HL-60 (cell line): Measurements from ENCODE around the gene SSBP4.

Experiments
- DNase-seq, 2 experiments: peaks; one replicate each; pipeline ENCODE4 v3.0.0-alpha.2; 2010 to 2020; ENCODE audit warnings: low read depth in 1 of 2, low spot score in 1 of 2
- H3K27ac ChIP-seq: fragments of 250-450 bp; sonication (Bioruptor Pico); replicated peaks from 2 replicates; pipeline ENCODE4 v1.5.1; 2020; ENCODE audit warnings: mild to moderate bottlenecking, moderate library complexity
- H3K27me3 ChIP-seq: fragments of 250-450 bp; sonication (Bioruptor Pico); 2 replicates; pipeline ENCODE4 v1.5.1; 2021; ENCODE audit warnings: mild to moderate bottlenecking, moderate library complexity; ENCODE audit not compliant: insufficient read depth, poor library complexity, severe bottlenecking
- H3K4me3 ChIP-seq: replicated peaks from 2 replicates; pipeline ENCODE4 v1.5.1; 2011; ENCODE audit warnings: mild to moderate bottlenecking, control low read depth, low read length; ENCODE audit not compliant: insufficient read depth
- GABPA ChIP-seq: IDR thresholded peaks from 2 replicates; pipeline ENCODE4 v1.6.1; 2012; ENCODE audit warnings: low read depth
- POLR2AphosphoS5 ChIP-seq: IDR thresholded peaks from 2 replicates; pipeline ENCODE4 v1.6.1; 2012; ENCODE audit warnings: low read depth
- SPI1 ChIP-seq: IDR thresholded peaks from 2 replicates; pipeline ENCODE4 v1.6.1; 2012; ENCODE audit warnings: low read depth, mild to moderate bottlenecking, borderline replicate concordance
- TF ChIP-seq, protein P1 (sequence below): IDR thresholded peaks from one replicate; pipeline ENCODE4 v1.5.1; 2011; ENCODE audit warnings: low read length, control low read depth, inconsistent platforms; ENCODE audit not compliant: insufficient read depth
- TF ChIP-seq, protein P2 (sequence below): IDR thresholded peaks from 2 replicates; pipeline ENCODE4 v1.6.1; 2012; ENCODE audit warnings: low read depth; ENCODE audit not compliant: insufficient replicate concordance

Gene SSBP4

GRCh38 chr19:18396471-18397241 lies 22.5 kb upstream of the SSBP4 start:
- H3K4me3 ChIP-seq, result peak overlapping the region; percentile 45
- TF ChIP-seq POLR2AphosphoS5 (no peak), SPI1 (no peak), GABPA (no peak)
- TF ChIP-seq, protein P1, sequence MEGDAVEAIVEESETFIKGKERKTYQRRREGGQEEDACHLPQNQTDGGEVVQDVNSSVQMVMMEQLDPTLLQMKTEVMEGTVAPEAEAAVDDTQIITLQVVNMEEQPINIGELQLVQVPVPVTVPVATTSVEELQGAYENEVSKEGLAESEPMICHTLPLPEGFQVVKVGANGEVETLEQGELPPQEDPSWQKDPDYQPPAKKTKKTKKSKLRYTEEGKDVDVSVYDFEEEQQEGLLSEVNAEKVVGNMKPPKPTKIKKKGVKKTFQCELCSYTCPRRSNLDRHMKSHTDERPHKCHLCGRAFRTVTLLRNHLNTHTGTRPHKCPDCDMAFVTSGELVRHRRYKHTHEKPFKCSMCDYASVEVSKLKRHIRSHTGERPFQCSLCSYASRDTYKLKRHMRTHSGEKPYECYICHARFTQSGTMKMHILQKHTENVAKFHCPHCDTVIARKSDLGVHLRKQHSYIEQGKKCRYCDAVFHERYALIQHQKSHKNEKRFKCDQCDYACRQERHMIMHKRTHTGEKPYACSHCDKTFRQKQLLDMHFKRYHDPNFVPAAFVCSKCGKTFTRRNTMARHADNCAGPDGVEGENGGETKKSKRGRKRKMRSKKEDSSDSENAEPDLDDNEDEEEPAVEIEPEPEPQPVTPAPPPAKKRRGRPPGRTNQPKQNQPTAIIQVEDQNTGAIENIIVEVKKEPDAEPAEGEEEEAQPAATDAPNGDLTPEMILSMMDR, result no peak
- TF ChIP-seq, protein P2, sequence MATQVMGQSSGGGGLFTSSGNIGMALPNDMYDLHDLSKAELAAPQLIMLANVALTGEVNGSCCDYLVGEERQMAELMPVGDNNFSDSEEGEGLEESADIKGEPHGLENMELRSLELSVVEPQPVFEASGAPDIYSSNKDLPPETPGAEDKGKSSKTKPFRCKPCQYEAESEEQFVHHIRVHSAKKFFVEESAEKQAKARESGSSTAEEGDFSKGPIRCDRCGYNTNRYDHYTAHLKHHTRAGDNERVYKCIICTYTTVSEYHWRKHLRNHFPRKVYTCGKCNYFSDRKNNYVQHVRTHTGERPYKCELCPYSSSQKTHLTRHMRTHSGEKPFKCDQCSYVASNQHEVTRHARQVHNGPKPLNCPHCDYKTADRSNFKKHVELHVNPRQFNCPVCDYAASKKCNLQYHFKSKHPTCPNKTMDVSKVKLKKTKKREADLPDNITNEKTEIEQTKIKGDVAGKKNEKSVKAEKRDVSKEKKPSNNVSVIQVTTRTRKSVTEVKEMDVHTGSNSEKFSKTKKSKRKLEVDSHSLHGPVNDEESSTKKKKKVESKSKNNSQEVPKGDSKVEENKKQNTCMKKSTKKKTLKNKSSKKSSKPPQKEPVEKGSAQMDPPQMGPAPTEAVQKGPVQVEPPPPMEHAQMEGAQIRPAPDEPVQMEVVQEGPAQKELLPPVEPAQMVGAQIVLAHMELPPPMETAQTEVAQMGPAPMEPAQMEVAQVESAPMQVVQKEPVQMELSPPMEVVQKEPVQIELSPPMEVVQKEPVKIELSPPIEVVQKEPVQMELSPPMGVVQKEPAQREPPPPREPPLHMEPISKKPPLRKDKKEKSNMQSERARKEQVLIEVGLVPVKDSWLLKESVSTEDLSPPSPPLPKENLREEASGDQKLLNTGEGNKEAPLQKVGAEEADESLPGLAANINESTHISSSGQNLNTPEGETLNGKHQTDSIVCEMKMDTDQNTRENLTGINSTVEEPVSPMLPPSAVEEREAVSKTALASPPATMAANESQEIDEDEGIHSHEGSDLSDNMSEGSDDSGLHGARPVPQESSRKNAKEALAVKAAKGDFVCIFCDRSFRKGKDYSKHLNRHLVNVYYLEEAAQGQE, result no peak
- no peaks in the 10 kb centered on the region for H3K27me3 ChIP-seq
- DNase-seq, result no peak
- H3K27ac ChIP-seq, result peak overlapping the region; percentile 79

DNA sequence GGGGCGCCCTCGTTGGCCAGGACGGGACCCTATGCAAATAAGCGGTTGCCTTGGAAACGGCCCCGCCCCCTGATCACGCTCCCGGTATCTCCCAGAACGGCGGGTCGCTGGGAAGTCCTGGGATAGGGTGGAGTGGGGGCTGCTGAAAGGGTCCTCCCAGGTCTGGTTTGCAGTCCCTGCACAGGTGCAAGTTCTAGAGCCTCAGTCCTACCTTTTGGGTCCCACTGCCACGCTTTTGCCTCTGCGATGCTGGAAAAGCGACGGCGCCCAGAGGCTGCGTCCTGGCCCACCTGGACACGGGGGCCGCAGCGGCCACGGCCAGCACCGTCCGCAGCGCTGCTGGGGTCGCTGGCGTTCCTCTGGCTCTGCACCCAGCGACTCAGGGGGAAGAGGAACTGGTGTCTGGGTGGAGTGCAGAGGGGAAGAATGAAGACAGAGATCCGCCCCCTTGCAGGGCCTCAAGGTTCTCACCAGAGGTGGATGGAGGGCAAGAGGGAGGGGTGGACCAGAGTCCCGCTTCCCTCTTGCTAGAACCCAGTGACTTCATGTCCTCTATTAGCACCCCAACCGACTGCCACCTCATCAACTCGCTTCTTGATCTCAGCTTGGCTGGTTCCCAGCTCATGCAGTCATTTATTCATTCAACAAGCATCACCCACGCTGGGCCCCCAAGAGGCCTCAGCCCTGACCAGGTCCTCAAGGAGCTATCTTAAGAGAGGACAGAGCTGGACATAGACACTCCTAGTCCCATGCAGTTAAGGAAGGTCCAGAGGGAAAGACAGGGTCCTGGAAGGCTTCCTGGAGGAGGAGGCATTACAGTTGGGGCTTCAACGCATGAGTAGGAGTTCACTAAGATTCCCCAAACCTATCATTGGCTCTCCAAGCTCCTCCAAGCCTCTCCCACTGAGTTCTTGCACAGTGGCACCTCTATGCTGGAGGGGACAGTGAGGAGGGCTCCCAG lies 21.7 kb upstream of the SSBP4 start, which contains the start of gene LRRC25:
Gene LRRC25, minus strand, starts transcription at position 381 of the 961 bp plus-strand sequence. CDS start 659 bp downstream, outside the sequence.
- H3K27me3 ChIP-seq, result no peaks in the 10 kb centered on the region
- peak; percentile 93 for TF ChIP-seq SPI1
- TF ChIP-seq, protein P1, result no peak
- peak; percentile 69 for TF ChIP-seq POLR2AphosphoS5
- peak within 1 kb of the TSS; percentile 79 for H3K27ac ChIP-seq
- DNase-seq, result peak; percentile 95 to 98
- peak within 1 kb of the TSS; percentile 45 for H3K4me3 ChIP-seq

GRCh38 chr19:18399008-18399407 lies 20.2 kb upstream of the SSBP4 start:
- TF ChIP-seq, protein P2, result no peak
- TF ChIP-seq, protein P1, result no peak
- no peak for TF ChIP-seq GABPA
- Histone ChIP-seq H3K4me3 (no peak overlapping the region), H3K27me3 (no peaks in the 10 kb centered on the region), H3K27ac (no peak overlapping the region)
- DNase-seq, result no peak
